CD8-positive, alpha-beta memory T cell (primary cell): ENCODE results near the gene PER3. TPM values are rescaled to one million over a fixed set of nuclear protein-coding genes. Genes with fewer than 3 reads are reported as not detected.

Experiments used
- CTCF ChIA-PET: fragments of 350-600 bp; sonication (Branson Sonifier 250); formaldehyde crosslinking; loops from one replicate; lab custom pipeline; 2021; ENCODE audit warnings: antibody characterized with exemption; lab: Charles Lee
- POLR2A ChIA-PET: fragments of 350-600 bp; sonication (Branson Sonifier 250); formaldehyde crosslinking; loops from one replicate; lab custom pipeline; 2021; ENCODE audit warnings: antibody characterized with exemption; lab: Charles Lee
- DNase-seq, 5 donors: peaks; one replicate each; pipeline versions ENCODE4 v3.0.0 to v3.0.0-alpha.2; 2020 to 2022; ENCODE audit warnings: mixed read lengths in 1 of 5
- H3K27ac ChIP-seq: one replicate; pipeline ENCODE4 v1.7.0; 2013; ENCODE audit warnings: low read depth, mild to moderate bottlenecking, low read length, moderate library complexity
- H3K27me3 ChIP-seq: 2 replicates; pipeline ENCODE4 v1.7.0; 2013; ENCODE audit warnings: low read length, mild to moderate bottlenecking; ENCODE audit not compliant: insufficient read depth, poor library complexity, severe bottlenecking
- H3K36me3 ChIP-seq: 2 replicates; pipeline ENCODE4 v1.7.0; 2013; ENCODE audit warnings: mild to moderate bottlenecking, low read length, moderate library complexity; ENCODE audit not compliant: insufficient read depth
- H3K4me1 ChIP-seq: 2 replicates; pipeline ENCODE4 v1.7.0; 2013; ENCODE audit warnings: mild to moderate bottlenecking, low read length, moderate library complexity; ENCODE audit not compliant: insufficient read depth
- H3K4me3 ChIP-seq: 2 replicates; pipeline ENCODE4 v1.7.0; 2013; ENCODE audit warnings: mild to moderate bottlenecking, low read length
- H3K9me3 ChIP-seq: 2 replicates; pipeline ENCODE4 v1.7.0; 2013; ENCODE audit warnings: mild to moderate bottlenecking, low read length
- H3K27ac Mint-ChIP-seq, 8 donors: one replicate each; pipeline ENCODE4 v1.8.0; 2020 to 2021; ENCODE audit warnings: mixed read lengths in 8 of 8, mild to moderate bottlenecking in 6 of 8, inconsistent platforms in 3 of 8, moderate library complexity in 3 of 8
- H3K27me3 Mint-ChIP-seq, 2 donors: one replicate each; pipeline ENCODE4 v1.8.0; 2020 to 2021; ENCODE audit warnings: mixed read lengths in 2 of 2, mild to moderate bottlenecking in 1 of 2, moderate library complexity in 1 of 2
- H3K36me3 Mint-ChIP-seq, 3 donors: one replicate each; pipeline ENCODE4 v1.8.0; 2020 to 2021; ENCODE audit warnings: mixed read lengths in 3 of 3, inconsistent platforms in 1 of 3, mild to moderate bottlenecking in 1 of 3
- H3K4me1 Mint-ChIP-seq, 3 donors: one replicate each; pipeline ENCODE4 v1.8.0; 2020 to 2021; ENCODE audit warnings: mixed read lengths in 3 of 3, inconsistent platforms in 1 of 3, mild to moderate bottlenecking in 1 of 3
- H3K4me3 Mint-ChIP-seq, 7 donors: one replicate each; pipeline ENCODE4 v1.8.0; 2020 to 2021; ENCODE audit warnings: mixed read lengths in 7 of 7, mild to moderate bottlenecking in 6 of 7, moderate library complexity in 4 of 7, inconsistent platforms in 2 of 7
- H3K9me3 Mint-ChIP-seq, 5 donors: one replicate each; pipeline ENCODE4 v1.8.0; 2020 to 2022; ENCODE audit warnings: mixed read lengths in 5 of 5, mild to moderate bottlenecking in 3 of 5, moderate library complexity in 2 of 5, inconsistent platforms in 1 of 5
- polyA plus RNA-seq: library from polyadenylated mRNA; unstranded; fragments of 300-500 nt; fragmentation: Illumina TruSeq; gene quantifications from one replicate; pipeline ENCODE4 v1.2.3, GENCODE V29; 2021
- total RNA-seq, 2 experiments: library from RNA; stranded (reverse); gene quantifications; one replicate each; pipeline ENCODE4 v1.2.3, GENCODE V29; 2021

The PER3 gene
- total and polyA plus RNA-seq, 3 experiments from 2014 or later: 4.7 to 6.3 (median 4.7) TPM

GRCh38 chr1:7857000-7857399, 72.9 kb downstream of the PER3 start:
- H3K4me1 Mint-ChIP-seq: peaks cover 0 to 6% (median 5%) of the 10 kb centered on the region in 3 donors
- no peak overlapping the region for H3K4me3 ChIP-seq
- H3K36me3 ChIP-seq: no peaks in the 10 kb centered on the region
- H3K27ac Mint-ChIP-seq: peak overlapping the region in 1 of 8 donors; percentile 64
- H3K9me3 ChIP-seq: no peaks in the 10 kb centered on the region
- H3K27ac ChIP-seq: no peak overlapping the region
- no peaks in the 10 kb centered on the region for H3K9me3 Mint-ChIP-seq
- no peak overlapping the region for H3K4me3 Mint-ChIP-seq
- peaks cover 1 to 4% of the 10 kb centered on the region in 2 donors for H3K27me3 Mint-ChIP-seq
- no peaks in the 10 kb centered on the region for H3K4me1 ChIP-seq
- no peaks in the 10 kb centered on the region for H3K27me3 ChIP-seq
- no peaks in the 10 kb centered on the region for H3K36me3 Mint-ChIP-seq
- POLR2A ChIA-PET: no interaction called here
- CTCF ChIA-PET: no interaction called here
- DNase-seq: no peak

GRCh38 chr1:7857985-7858384, 73.9 kb downstream of the PER3 start:
- H3K9me3 Mint-ChIP-seq: no peaks in the 10 kb centered on the region
- no peaks in the 10 kb centered on the region for H3K36me3 Mint-ChIP-seq
- H3K27ac ChIP-seq: no peak overlapping the region
- H3K36me3 ChIP-seq: no peaks in the 10 kb centered on the region
- peaks cover 0 to 6% (median 5%) of the 10 kb centered on the region in 3 donors for H3K4me1 Mint-ChIP-seq
- H3K27me3 Mint-ChIP-seq: peaks cover 1 to 4% of the 10 kb centered on the region in 2 donors
- H3K4me3 ChIP-seq: no peak overlapping the region
- H3K9me3 ChIP-seq: no peaks in the 10 kb centered on the region
- no peak overlapping the region for H3K27ac Mint-ChIP-seq
- POLR2A ChIA-PET: no interaction called here
- H3K4me1 ChIP-seq: no peaks in the 10 kb centered on the region
- CTCF ChIA-PET: interaction anchor here (0.8 kb wide), 1 partner anchor 19 kb away, joined by 3 read pairs; no protein-coding TSS in a partner anchor
- no peak for DNase-seq
- no peak overlapping the region for H3K4me3 Mint-ChIP-seq
- no peaks in the 10 kb centered on the region for H3K27me3 ChIP-seq

DNA sequence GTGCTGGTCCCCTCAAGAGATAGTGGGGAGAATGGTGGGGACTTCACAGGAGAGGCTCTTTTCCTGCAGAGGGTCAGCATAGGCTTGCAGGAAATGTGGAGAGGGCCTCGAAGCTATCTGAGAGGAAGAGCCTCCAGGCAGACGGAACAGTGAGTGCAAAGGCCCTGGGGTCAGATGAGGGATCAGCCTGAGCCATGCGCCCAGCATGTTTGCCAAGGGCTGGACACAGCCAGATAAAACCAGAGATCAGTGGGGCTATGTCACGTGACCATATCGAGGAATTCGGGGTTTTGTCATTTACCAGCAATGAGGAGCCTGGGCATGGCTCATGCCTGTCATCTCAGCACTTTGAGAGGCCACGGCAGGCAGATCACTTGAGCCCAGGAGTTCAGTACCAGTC, 75.3 kb downstream of the PER3 start:
- Histone ChIP-seq H3K36me3 (no peaks in the 10 kb centered on the region), H3K9me3 (no peaks in the 10 kb centered on the region), H3K4me1 (no peaks in the 10 kb centered on the region), H3K27ac (no peak overlapping the region), H3K4me3 (no peak overlapping the region), H3K27me3 (no peaks in the 10 kb centered on the region)
- Mint-ChIP-seq H3K4me1 (peaks cover 0 to 6% (median 5%) of the 10 kb centered on the region in 3 donors), H3K36me3 (no peaks in the 10 kb centered on the region), H3K27ac (peak overlapping the region in 2 of 8 donors; percentile 9 to 60), H3K27me3 (peaks cover 1 to 2% of the 10 kb centered on the region in 2 donors), H3K9me3 (no peaks in the 10 kb centered on the region), H3K4me3 (no peak overlapping the region)
- ChIA-PET CTCF (no interaction called here), POLR2A (no interaction called here)
- DNase-seq: no peak

DNA sequence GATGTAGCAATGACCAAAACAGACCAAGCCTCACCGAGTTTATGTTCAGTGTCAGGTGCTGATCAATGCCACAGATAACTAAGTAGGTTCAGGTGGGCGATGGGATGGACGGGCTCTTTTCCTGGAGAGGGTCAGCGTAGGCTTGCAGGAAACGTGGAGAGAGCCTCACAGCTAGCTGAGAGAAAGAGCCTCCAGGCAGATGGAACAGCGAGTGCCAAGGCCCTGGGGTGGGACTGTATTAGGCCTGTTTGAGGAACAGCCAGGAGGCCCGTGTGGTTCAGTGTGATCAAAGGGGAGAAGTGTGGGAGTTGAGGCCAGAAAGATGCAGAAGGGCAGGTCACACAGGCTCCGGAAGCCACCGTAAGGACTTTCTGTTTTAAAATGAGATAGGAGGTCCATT, 76.0 kb downstream of the PER3 start:
- H3K36me3 Mint-ChIP-seq: no peaks in the 10 kb centered on the region
- no peak overlapping the region for H3K4me3 Mint-ChIP-seq
- H3K4me1 Mint-ChIP-seq: peaks cover 0 to 6% (median 5%) of the 10 kb centered on the region in 3 donors
- no peak for DNase-seq
- H3K9me3 ChIP-seq: no peaks in the 10 kb centered on the region
- no peaks in the 10 kb centered on the region for H3K9me3 Mint-ChIP-seq
- no peak overlapping the region for H3K4me3 ChIP-seq
- H3K27ac Mint-ChIP-seq: peak overlapping the region in 1 of 8 donors; percentile 54
- H3K36me3 ChIP-seq: no peaks in the 10 kb centered on the region
- peaks cover 0 to 1% of the 10 kb centered on the region in 2 donors for H3K27me3 Mint-ChIP-seq
- H3K27ac ChIP-seq: no peak overlapping the region
- no peaks in the 10 kb centered on the region for H3K27me3 ChIP-seq
- ChIA-PET POLR2A (no interaction called here), CTCF (no interaction called here)
- H3K4me1 ChIP-seq: no peaks in the 10 kb centered on the region

DNA sequence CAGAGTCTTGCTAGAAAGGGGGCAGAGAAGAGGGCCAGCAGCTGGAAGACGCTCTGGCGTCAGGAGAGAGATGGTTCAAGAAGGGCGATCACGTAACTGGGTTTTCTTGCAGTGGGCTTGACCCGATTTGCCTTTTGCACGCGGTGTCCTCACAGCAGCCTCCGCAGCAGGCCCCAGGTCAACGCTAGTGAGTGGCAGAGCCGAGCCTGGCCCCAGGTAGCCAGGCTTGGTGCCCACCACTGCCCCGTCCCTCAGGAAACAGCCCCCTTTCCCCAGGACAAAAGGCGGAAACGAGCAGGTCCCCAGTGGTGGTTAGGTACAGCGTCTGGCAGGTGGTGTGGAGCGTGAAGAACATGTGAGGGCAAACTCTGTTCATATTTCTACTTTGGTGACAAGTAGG, 77.4 kb downstream of the PER3 start:
- POLR2A ChIA-PET: no interaction called here
- peaks cover 0 to under 1% (median 0%) of the 10 kb centered on the region in 3 donors for H3K4me1 Mint-ChIP-seq

DNA sequence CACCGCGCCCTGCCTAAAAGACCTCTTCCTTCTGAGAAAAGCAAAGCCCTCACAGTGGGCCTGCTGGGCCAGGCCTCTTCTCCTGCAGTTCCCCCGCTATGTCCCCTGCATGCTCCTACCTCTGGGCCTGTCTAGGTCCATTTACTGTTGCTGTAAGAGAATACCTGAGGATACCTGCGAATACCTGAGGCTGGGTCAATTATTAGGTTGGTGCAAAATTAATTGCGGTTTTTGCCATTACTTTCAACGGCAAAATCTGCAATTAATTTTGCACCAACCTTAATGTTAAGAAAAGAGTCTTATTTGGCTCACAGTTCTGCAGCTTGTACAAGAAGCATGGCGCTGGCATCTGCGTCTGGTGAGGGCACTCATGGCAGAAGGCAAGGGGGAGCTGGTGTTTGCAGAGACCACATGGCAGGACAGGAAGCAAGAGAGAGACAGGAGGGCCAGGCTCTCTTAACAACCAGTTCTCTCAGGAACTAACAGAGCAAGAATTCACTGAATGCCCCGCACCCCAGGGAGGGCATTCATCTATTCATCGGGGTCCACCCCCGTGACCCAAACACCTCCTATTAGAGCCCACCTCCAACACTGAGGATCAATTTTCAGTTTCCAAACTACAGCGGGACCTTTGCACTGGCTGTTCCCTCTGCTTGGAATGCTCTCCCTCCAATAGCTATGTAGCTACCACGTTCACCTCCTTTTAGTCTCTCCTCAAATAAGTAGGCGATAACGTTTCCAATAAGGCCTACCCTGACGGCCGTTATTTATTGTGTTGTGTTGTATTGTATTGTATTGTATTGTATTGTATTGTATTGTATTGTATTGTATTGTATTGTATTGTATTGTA, 78.3 kb downstream of the PER3 start:
- Histone ChIP-seq H3K27ac (no peak overlapping the region), H3K27me3 (no peaks in the 10 kb centered on the region), H3K36me3 (no peaks in the 10 kb centered on the region), H3K9me3 (no peaks in the 10 kb centered on the region), H3K4me1 (no peaks in the 10 kb centered on the region), H3K4me3 (no peak overlapping the region)
- no peaks in the 10 kb centered on the region for H3K36me3 Mint-ChIP-seq
- ChIA-PET POLR2A (no interaction called here), CTCF (no interaction called here)
- no peak overlapping the region for H3K4me3 Mint-ChIP-seq
- H3K27me3 Mint-ChIP-seq: peaks cover 0 to 1% of the 10 kb centered on the region in 2 donors
- DNase-seq: no peak
- no peak overlapping the region for H3K27ac Mint-ChIP-seq
- no peaks in the 10 kb centered on the region for H3K4me1 Mint-ChIP-seq
- no peaks in the 10 kb centered on the region for H3K9me3 Mint-ChIP-seq

More for the DNA sequence above, 77.4 kb downstream of the PER3 start:
- Mint-ChIP-seq H3K4me3 (no peak overlapping the region), H3K27me3 (peaks cover 0 to 1% of the 10 kb centered on the region in 2 donors), H3K36me3 (no peaks in the 10 kb centered on the region), H3K9me3 (no peaks in the 10 kb centered on the region), H3K27ac (no peak overlapping the region)
- DNase-seq: no peak
- H3K27ac ChIP-seq: no peak overlapping the region
- no peak overlapping the region for H3K4me3 ChIP-seq
- no peaks in the 10 kb centered on the region for H3K36me3 ChIP-seq
- no peaks in the 10 kb centered on the region for H3K9me3 ChIP-seq
- H3K27me3 ChIP-seq: no peaks in the 10 kb centered on the region
- H3K4me1 ChIP-seq: no peaks in the 10 kb centered on the region
- CTCF ChIA-PET: no interaction called here

GRCh38 chr1:7863756-7864328, 79.8 kb downstream of the PER3 start:
- H3K4me1 ChIP-seq: no peaks in the 10 kb centered on the region
- Mint-ChIP-seq H3K4me1 (no peaks in the 10 kb centered on the region), H3K36me3 (no peaks in the 10 kb centered on the region), H3K27ac (no peak overlapping the region), H3K27me3 (peaks cover 1 to 3% of the 10 kb centered on the region in 2 donors), H3K4me3 (no peak overlapping the region), H3K9me3 (no peaks in the 10 kb centered on the region)
- no peak overlapping the region for H3K4me3 ChIP-seq
- H3K27ac ChIP-seq: no peak overlapping the region
- ChIA-PET POLR2A (no interaction called here), CTCF (no interaction called here)
- H3K9me3 ChIP-seq: no peaks in the 10 kb centered on the region
- DNase-seq: no peak
- no peaks in the 10 kb centered on the region for H3K36me3 ChIP-seq
- no peaks in the 10 kb centered on the region for H3K27me3 ChIP-seq

GRCh38 chr1:7865978-7866377, 81.9 kb downstream of the PER3 start:
- Histone ChIP-seq H3K27me3 (no peaks in the 10 kb centered on the region), H3K27ac (no peak overlapping the region), H3K9me3 (no peaks in the 10 kb centered on the region), H3K4me1 (no peaks in the 10 kb centered on the region), H3K4me3 (no peak overlapping the region), H3K36me3 (no peaks in the 10 kb centered on the region)
- CTCF ChIA-PET: no interaction called here
- peaks cover 1 to 3% of the 10 kb centered on the region in 2 donors for H3K27me3 Mint-ChIP-seq
- no peak for DNase-seq
- H3K9me3 Mint-ChIP-seq: no peaks in the 10 kb centered on the region
- no peak overlapping the region for H3K27ac Mint-ChIP-seq
- POLR2A ChIA-PET: no interaction called here
- no peaks in the 10 kb centered on the region for H3K36me3 Mint-ChIP-seq
- no peaks in the 10 kb centered on the region for H3K4me1 Mint-ChIP-seq
- H3K4me3 Mint-ChIP-seq: no peak overlapping the region
